Breast epithelium (tissue), 4 donors: ENCODE measurements around the gene LRRTM4. TPM values are rescaled to one million over a fixed set of nuclear protein-coding genes. Genes with fewer than 3 reads are reported as not detected.

Experiments
- DNase-seq, 2 donors: peaks; one replicate each; pipeline ENCODE4 v3.0.0-alpha.2; 2019; ENCODE audit warnings: low spot score in 2 of 2
- H3K27ac ChIP-seq, 2 donors: fragments of 200-600 bp; sonication (generic) in 1 of 2; one replicate each; pipeline ENCODE4 v1.5.1; 2016 to 2019; ENCODE audit warnings: mild to moderate bottlenecking in 1 of 2
- H3K27me3 ChIP-seq, 2 donors: fragments of 200-600 bp; sonication (generic) in 1 of 2; one replicate each; pipeline versions ENCODE4 v1.5.1 to v1.6.0; 2017 to 2019; ENCODE audit warnings: control low read depth in 1 of 2, mild to moderate bottlenecking in 1 of 2
- H3K36me3 ChIP-seq: fragments of 200-600 bp; one replicate; pipeline ENCODE4 v1.5.1; 2019
- H3K4me1 ChIP-seq, 2 donors: fragments of 200-600 bp; sonication (generic); one replicate each; pipeline ENCODE4 v1.5.1; 2016 to 2019; ENCODE audit warnings: control low read depth in 1 of 2
- H3K4me3 ChIP-seq, 3 donors: fragments of 200-600 bp; sonication (generic); 1 replicate in 2 of 3; 2 replicates in 1 of 3; pipeline ENCODE4 v1.5.1; 2016 to 2019; ENCODE audit warnings: mild to moderate bottlenecking in 3 of 3, moderate library complexity in 2 of 3
- H3K9me3 ChIP-seq, 2 donors: fragments of 200-600 bp; sonication (generic) in 1 of 2; one replicate each; pipeline ENCODE4 v1.5.1; 2016 to 2019; ENCODE audit warnings: control low read depth in 1 of 2
- POLR2A ChIP-seq: fragments of 450-650 bp; IDR thresholded peaks from one replicate; pipeline ENCODE4 v1.6.1; 2016; ENCODE audit warnings: antibody characterized with exemption, mild to moderate bottlenecking, moderate library complexity
- POLR2AphosphoS5 ChIP-seq, 3 donors: sonication (generic); formaldehyde crosslinking; IDR thresholded peaks; one replicate each; pipeline ENCODE4 v1.6.1; 2017; ENCODE audit warnings: antibody characterized with exemption in 3 of 3
- intact Hi-C: fragments of 100-400 bp; cut with DNase I; formaldehyde crosslinking; loops from one replicate; pipeline ENCODE4 v1.15.1; 2023; ENCODE audit warnings: low total_unique reads
- total RNA-seq, 3 donors: library from RNA; depleted of rRNA; stranded (reverse); fragments of >200 nt; gene quantifications; one replicate each; pipeline ENCODE4 v1.1.0, GENCODE V29; 2016
- TF ChIP-seq, protein P1 (sequence below), 3 donors: fragments of 450-650 bp; IDR thresholded peaks; one replicate each; pipeline ENCODE4 v1.5.1; 2016 to 2017; ENCODE audit warnings: antibody characterized with exemption in 3 of 3, mild to moderate bottlenecking in 3 of 3, moderate library complexity in 3 of 3

LRRTM4 gene
- total RNA-seq, 3 donors from 2014 or later = 0.16 to 1.6 TPM; not detected in 1

DNA sequence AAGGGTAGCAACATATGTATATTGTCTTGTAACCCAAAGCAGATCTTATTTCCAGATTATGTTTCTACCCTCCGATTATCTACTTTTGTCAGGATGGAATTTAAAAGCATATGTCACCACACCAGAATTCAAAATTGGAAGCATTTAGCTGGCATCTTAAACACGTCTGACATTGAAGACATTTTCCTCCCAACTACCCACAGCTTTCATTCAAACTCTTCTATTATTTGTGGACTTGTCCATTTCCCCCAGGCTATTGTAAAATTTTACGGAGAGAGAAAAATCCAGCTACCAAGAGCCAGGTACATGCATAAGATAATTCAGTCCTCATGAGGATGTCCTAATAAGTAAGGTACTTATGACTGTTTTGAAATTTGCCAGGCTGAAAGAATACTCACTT lies 659.3 kb downstream of the LRRTM4 start:
- Histone ChIP-seq H3K27ac (no peak overlapping the region), H3K4me3 (no peak overlapping the region), H3K4me1 (no peaks in the 10 kb centered on the region), H3K9me3 (no peaks in the 10 kb centered on the region), H3K36me3 (no peaks in the 10 kb centered on the region), H3K27me3 (no peaks in the 10 kb centered on the region)
- intact Hi-C loops = no loop called here
- no peak for DNase-seq
- TF ChIP-seq, protein P1, sequence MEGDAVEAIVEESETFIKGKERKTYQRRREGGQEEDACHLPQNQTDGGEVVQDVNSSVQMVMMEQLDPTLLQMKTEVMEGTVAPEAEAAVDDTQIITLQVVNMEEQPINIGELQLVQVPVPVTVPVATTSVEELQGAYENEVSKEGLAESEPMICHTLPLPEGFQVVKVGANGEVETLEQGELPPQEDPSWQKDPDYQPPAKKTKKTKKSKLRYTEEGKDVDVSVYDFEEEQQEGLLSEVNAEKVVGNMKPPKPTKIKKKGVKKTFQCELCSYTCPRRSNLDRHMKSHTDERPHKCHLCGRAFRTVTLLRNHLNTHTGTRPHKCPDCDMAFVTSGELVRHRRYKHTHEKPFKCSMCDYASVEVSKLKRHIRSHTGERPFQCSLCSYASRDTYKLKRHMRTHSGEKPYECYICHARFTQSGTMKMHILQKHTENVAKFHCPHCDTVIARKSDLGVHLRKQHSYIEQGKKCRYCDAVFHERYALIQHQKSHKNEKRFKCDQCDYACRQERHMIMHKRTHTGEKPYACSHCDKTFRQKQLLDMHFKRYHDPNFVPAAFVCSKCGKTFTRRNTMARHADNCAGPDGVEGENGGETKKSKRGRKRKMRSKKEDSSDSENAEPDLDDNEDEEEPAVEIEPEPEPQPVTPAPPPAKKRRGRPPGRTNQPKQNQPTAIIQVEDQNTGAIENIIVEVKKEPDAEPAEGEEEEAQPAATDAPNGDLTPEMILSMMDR (IDR thresholded peaks at IDR 0.05) = no peak
- TF ChIP-seq POLR2A (no peak), POLR2AphosphoS5 (IDR thresholded peaks at IDR 0.05) (no peak)

- no peak for DNase-seq
- H3K4me1 ChIP-seq = no peaks in the 10 kb centered on the region
- H3K27ac ChIP-seq = no peak overlapping the region
- intact Hi-C loops = no loop called here
- no peaks in the 10 kb centered on the region for H3K9me3 ChIP-seq
- H3K36me3 ChIP-seq = no peaks in the 10 kb centered on the region
- TF ChIP-seq POLR2AphosphoS5 (IDR thresholded peaks at IDR 0.05) = no peak
- TF ChIP-seq POLR2A = no peak
- TF ChIP-seq, protein P1 (IDR thresholded peaks at IDR 0.05) = no peak
- H3K4me3 ChIP-seq = no peak overlapping the region
- no peaks in the 10 kb centered on the region for H3K27me3 ChIP-seq
Observed at GRCh38 chr2:76861708-76862107, 660.5 kb downstream of the LRRTM4 start.

- Histone ChIP-seq H3K4me3 (no peak overlapping the region), H3K36me3 (no peaks in the 10 kb centered on the region), H3K9me3 (no peaks in the 10 kb centered on the region), H3K27me3 (no peaks in the 10 kb centered on the region), H3K27ac (no peak overlapping the region), H3K4me1 (no peaks in the 10 kb centered on the region)
- TF ChIP-seq POLR2A (no peak), POLR2AphosphoS5 (IDR thresholded peaks at IDR 0.05) (no peak)
- TF ChIP-seq, protein P1 (IDR thresholded peaks at IDR 0.05) = no peak
- DNase-seq = no peak
- intact Hi-C loops = no loop called here
Observed at GRCh38 chr2:76851000-76851399, 671.2 kb downstream of the LRRTM4 start.

DNA sequence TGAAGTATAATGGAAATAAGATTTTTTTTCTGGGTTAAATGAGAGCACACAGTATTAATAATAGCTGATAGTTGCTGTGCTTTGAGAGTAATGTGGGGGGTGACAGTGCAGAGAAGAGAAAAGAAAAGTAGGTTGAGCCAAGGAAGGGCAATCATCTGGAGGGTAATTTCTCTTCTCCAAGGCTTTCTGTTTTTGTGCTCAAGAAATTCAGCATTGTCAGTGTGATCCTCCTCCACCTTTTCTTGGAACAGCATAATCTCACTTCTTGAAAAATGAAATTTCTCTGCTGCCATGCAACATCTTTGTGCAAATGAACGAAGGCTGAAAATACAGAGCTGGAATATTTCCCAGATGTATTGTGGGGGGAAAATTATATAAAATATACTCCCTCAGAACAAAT lies 673.1 kb downstream of the LRRTM4 start:
- TF ChIP-seq POLR2AphosphoS5 (IDR thresholded peaks at IDR 0.05) (no peak), POLR2A (no peak)
- TF ChIP-seq, protein P1 (IDR thresholded peaks at IDR 0.05) = no peak
- Histone ChIP-seq H3K27me3 (no peaks in the 10 kb centered on the region), H3K4me1 (no peaks in the 10 kb centered on the region), H3K9me3 (no peaks in the 10 kb centered on the region), H3K4me3 (no peak overlapping the region), H3K27ac (no peak overlapping the region), H3K36me3 (no peaks in the 10 kb centered on the region)
- intact Hi-C loops = no loop called here
- DNase-seq = no peak

DNA sequence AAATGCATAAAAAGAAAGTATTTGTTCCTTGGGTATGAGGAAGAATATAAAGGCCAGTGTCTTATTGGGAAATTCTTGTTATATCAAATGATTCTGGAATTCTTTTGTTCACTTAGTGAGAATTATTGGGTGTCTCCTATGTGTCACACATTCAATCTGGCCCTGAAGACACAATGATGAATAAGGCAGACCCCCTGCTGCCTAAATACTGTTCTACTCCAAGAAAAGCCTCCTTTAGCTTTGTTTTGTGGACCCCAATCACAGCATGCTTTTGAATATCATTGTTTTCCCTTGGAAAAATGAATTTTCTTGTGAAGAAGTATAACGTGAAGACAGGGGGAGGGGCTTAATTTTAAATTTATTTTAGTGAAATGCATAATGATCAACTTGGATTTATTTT lies 682.4 kb downstream of the LRRTM4 start:
- Histone ChIP-seq H3K4me3 (no peak overlapping the region), H3K27ac (no peak overlapping the region), H3K36me3 (no peaks in the 10 kb centered on the region), H3K9me3 (no peaks in the 10 kb centered on the region), H3K4me1 (no peaks in the 10 kb centered on the region), H3K27me3 (no peaks in the 10 kb centered on the region)
- no peak for DNase-seq
- intact Hi-C loops = no loop called here
- TF ChIP-seq POLR2A (no peak), POLR2AphosphoS5 (IDR thresholded peaks at IDR 0.05) (no peak)
